Measurements from ENCODE around the gene OCIAD1. TPM values are rescaled to one million over a fixed set of nuclear protein-coding genes. Genes with fewer than 3 reads are reported as not detected.

The OCIAD1 gene
- 123 and 151 TPM in 2 replicates for total RNA-seq

GRCh38 chr4:48830706-48831531, at the start of gene OCIAD1:
TSS of gene OCIAD1 (plus strand) at chr4:48831088. CDS start at chr4:48832625, 1,537 bp downstream.

GRCh38 chr4:48906206-48907173, 75.6 kb downstream of the OCIAD1 start, which contains the start of gene OCIAD2:
TSS of gene OCIAD2 (minus strand) at chr4:48906774. CDS start at chr4:48904549, 2,225 bp downstream.

Other genes with a start within 250 kb of the OCIAD1 start
- gene FRYL, start 50.8 kb upstream of the OCIAD1 start, total RNA-seq = 54.7 and 57.9 TPM in 2 replicates
- gene OCIAD2, start 75.7 kb downstream of the OCIAD1 start, total RNA-seq = 4.4 and 5.3 TPM in 2 replicates
- gene CWH43, start 155.2 kb downstream of the OCIAD1 start, total RNA-seq = not detected in 2 replicates

Data from articular chondrocyte of knee joint (primary cell).